OCI-LY1 (cell line): ENCODE measurements around the gene ITSN1.

Experiments used
- H2AFZ ChIP-seq: fragments of 200-600 bp; sonication (generic), shearing (Covaris generic); 2 replicates; pipeline ENCODE4 v1.6.0; 2014; ENCODE audit warnings: antibody characterized with exemption, mild to moderate bottlenecking, low read length
- H3F3A ChIP-seq: fragments of 200-600 bp; sonication (generic), shearing (Covaris generic); 2 replicates; pipeline ENCODE4 v1.6.0; 2014; ENCODE audit warnings: mild to moderate bottlenecking, antibody characterized with exemption, low read length, moderate library complexity; ENCODE audit not compliant: insufficient read depth
- H3K27ac ChIP-seq: fragments of 200-600 bp; sonication (generic); 2 replicates; pipeline ENCODE4 v1.5.1; 2014; ENCODE audit warnings: low read length, mixed run types, mild to moderate bottlenecking, low read depth; ENCODE audit not compliant: poor library complexity, severe bottlenecking
- H3K27me3 ChIP-seq: fragments of 200-600 bp; sonication (generic); 2 replicates; pipeline ENCODE4 v1.6.0; 2014; ENCODE audit warnings: antibody characterized with exemption, mild to moderate bottlenecking, low read length, moderate library complexity; ENCODE audit not compliant: insufficient read depth
- H3K36me3 ChIP-seq: fragments of 200-600 bp; sonication (generic); 2 replicates; pipeline ENCODE4 v1.6.1; 2014; ENCODE audit warnings: mild to moderate bottlenecking, antibody characterized with exemption, low read length, moderate library complexity, mixed read lengths; ENCODE audit not compliant: insufficient read depth
- H3K4me1 ChIP-seq: fragments of 200-600 bp; sonication (generic); 2 replicates; pipeline ENCODE4 v1.5.1; 2014; ENCODE audit warnings: mild to moderate bottlenecking, low read length, moderate library complexity; ENCODE audit not compliant: insufficient read depth, severe bottlenecking
- H3K4me2 ChIP-seq: fragments of 200-600 bp; sonication (generic), shearing (Covaris generic); 2 replicates; pipeline ENCODE4 v1.6.1; 2014; ENCODE audit warnings: low read length
- H3K4me3 ChIP-seq: fragments of 200-600 bp; sonication (generic); 2 replicates; pipeline ENCODE4 v1.5.1; 2014; ENCODE audit warnings: low read length, low read depth, mild to moderate bottlenecking, mixed read lengths; ENCODE audit not compliant: poor library complexity, severe bottlenecking
- H3K79me2 ChIP-seq: fragments of 200-600 bp; shearing (Covaris generic); 2 replicates; pipeline ENCODE4 v1.6.1; 2016; ENCODE audit warnings: mixed run types, low read length, mixed read lengths; ENCODE audit not compliant: insufficient read depth
- H3K9ac ChIP-seq: fragments of 200-600 bp; sonication (generic), shearing (Covaris generic); 2 replicates; pipeline ENCODE4 v1.6.1; 2014; ENCODE audit warnings: mild to moderate bottlenecking, low read length, mixed read lengths
- H3K9me2 ChIP-seq: fragments of 200-600 bp; sonication (generic), shearing (Covaris generic); 2 replicates; pipeline ENCODE4 v1.6.1; 2014; ENCODE audit warnings: low read depth, mild to moderate bottlenecking, low read length, mixed read lengths
- H3K9me3 ChIP-seq: fragments of 200-600 bp; shearing (Covaris generic); 2 replicates; pipeline ENCODE4 v1.6.1; 2014; ENCODE audit warnings: low read length, mixed read lengths
- H4K20me1 ChIP-seq: fragments of 200-600 bp; sonication (generic), shearing (Covaris generic); 2 replicates; pipeline ENCODE4 v1.6.0; 2016; ENCODE audit warnings: mild to moderate bottlenecking, low read length; ENCODE audit not compliant: insufficient read depth
- EZH2 ChIP-seq: fragments of 200-600 bp; sonication (generic), shearing (Covaris generic); IDR thresholded peaks from 2 replicates; pipeline ENCODE4 v1.8.0; 2017; ENCODE audit warnings: borderline replicate concordance, mixed run types, mild to moderate bottlenecking, antibody characterized with exemption, low read length, moderate library complexity, mixed read lengths
- TF ChIP-seq, protein P1 (sequence below): fragments of 200-600 bp; sonication (generic), shearing (Covaris generic); IDR thresholded peaks from 2 replicates; pipeline ENCODE4 v1.5.1; 2017; ENCODE audit warnings: mild to moderate bottlenecking, antibody characterized with exemption, low read length, moderate library complexity, mixed read lengths

ITSN1 gene

DNA sequence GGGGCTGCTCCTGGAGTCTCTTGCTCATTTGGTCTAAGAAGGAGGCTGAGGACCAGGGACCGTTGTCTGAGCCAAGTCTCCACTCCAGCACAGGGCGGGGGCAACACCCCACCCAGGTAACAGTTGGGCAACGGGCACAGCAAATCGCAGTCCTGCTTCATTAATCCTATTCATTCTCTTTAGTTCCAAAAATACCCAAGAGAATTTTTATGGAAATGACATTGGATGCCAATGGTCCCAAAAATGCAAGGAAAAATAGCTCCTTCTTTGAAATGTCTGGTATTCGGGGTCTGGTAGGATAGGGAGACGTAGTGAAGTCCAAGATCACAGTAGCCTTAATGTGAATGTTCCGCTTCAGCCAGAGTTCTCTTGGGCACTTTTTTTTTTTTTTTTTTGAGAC is 199.3 kb downstream of the ITSN1 start:
- H3K9me3 ChIP-seq, result no peaks in the 10 kb centered on the region
- no peak for TF ChIP-seq EZH2
- TF ChIP-seq, protein P1, sequence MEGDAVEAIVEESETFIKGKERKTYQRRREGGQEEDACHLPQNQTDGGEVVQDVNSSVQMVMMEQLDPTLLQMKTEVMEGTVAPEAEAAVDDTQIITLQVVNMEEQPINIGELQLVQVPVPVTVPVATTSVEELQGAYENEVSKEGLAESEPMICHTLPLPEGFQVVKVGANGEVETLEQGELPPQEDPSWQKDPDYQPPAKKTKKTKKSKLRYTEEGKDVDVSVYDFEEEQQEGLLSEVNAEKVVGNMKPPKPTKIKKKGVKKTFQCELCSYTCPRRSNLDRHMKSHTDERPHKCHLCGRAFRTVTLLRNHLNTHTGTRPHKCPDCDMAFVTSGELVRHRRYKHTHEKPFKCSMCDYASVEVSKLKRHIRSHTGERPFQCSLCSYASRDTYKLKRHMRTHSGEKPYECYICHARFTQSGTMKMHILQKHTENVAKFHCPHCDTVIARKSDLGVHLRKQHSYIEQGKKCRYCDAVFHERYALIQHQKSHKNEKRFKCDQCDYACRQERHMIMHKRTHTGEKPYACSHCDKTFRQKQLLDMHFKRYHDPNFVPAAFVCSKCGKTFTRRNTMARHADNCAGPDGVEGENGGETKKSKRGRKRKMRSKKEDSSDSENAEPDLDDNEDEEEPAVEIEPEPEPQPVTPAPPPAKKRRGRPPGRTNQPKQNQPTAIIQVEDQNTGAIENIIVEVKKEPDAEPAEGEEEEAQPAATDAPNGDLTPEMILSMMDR, result no peak
- H3K4me3 ChIP-seq, result no peak overlapping the region
- no peaks in the 10 kb centered on the region; the same call in 1 of the 2 replicates for H3K36me3 ChIP-seq
- no peaks in the 10 kb centered on the region for H4K20me1 ChIP-seq
- no peak overlapping the region for H3K27ac ChIP-seq
- H3K4me2 ChIP-seq, result no peak overlapping the region
- H3K9me2 ChIP-seq, result no peaks in the 10 kb centered on the region
- H3K27me3 ChIP-seq, result no peaks in the 10 kb centered on the region; the same call in 1 of the 2 replicates
- H3F3A ChIP-seq, result no peaks in the 10 kb centered on the region
- no peaks in the 10 kb centered on the region for H3K4me1 ChIP-seq
- no peaks in the 10 kb centered on the region for H3K79me2 ChIP-seq
- H3K9ac ChIP-seq, result no peak overlapping the region
- H2AFZ ChIP-seq, result no peak overlapping the region

DNA sequence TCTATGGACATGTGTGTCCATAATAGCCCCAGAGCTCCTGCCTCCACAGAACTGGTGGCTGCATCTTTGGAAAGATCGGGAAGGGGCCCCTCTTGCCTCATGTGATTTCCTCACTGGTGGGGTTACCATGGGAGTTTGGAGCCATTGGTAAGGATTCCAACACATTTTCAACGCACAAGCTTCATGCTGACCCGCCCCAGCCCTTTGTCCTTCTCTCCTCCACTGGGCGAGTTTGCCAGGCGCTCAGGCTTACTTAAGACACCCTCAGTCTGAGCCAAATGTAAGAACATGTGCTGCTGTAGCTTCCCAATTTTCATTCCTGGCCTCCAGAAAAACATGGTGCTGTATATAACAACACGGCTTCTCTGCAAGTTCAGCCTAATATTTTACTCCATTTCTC is 200.9 kb downstream of the ITSN1 start:
- no peaks in the 10 kb centered on the region for H3F3A ChIP-seq
- no peak overlapping the region for H2AFZ ChIP-seq
- H3K4me3 ChIP-seq, result no peak overlapping the region
- no peak overlapping the region for H3K27ac ChIP-seq
- H4K20me1 ChIP-seq, result no peaks in the 10 kb centered on the region
- H3K9me3 ChIP-seq, result no peaks in the 10 kb centered on the region
- no peaks in the 10 kb centered on the region for H3K79me2 ChIP-seq
- H3K4me1 ChIP-seq, result peaks cover 5% of the 10 kb centered on the region
- H3K36me3 ChIP-seq, result no peaks in the 10 kb centered on the region; the same call in 1 of the 2 replicates
- TF ChIP-seq, protein P1, result no peak
- no peak for TF ChIP-seq EZH2
- no peaks in the 10 kb centered on the region; the same call in 1 of the 2 replicates for H3K27me3 ChIP-seq
- no peak overlapping the region for H3K4me2 ChIP-seq
- H3K9me2 ChIP-seq, result no peaks in the 10 kb centered on the region
- no peak overlapping the region for H3K9ac ChIP-seq

DNA sequence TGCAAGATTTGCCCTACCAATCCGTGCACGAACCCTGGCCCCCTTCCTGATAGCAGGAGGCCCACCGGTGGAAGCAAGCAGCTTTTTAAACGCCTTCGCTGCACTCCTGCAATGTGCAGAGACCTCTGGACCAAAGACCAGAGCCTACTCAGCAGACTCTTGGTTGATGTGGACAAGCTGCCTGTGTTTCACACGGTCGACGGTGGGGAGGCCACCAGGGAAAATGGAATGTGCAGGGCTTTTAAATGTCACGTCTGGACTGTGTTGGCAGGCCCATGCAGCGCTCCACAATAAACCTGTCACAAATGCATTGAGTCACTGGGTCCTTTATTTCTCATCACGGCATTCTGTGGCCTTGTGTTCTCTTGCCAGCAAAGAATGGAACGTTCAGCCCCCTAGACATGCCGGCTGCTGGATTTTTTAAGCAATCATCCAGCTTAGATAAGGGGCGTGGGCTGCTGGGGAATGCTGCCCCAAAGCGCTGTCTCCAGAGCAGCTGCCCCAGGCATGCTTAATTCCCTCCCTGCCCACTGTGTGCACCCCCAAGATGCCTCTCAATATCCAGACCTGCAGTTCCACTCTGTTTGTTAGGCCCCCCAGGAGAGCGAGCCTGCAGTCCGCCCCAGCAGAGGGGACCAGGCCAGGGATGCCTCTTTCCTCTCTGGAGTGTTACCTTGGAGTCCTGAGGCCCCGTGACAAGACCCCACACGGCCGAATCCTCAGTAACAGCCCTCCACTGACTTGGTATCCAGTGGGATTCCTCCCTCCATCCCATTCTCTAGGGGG is 202.0 kb downstream of the ITSN1 start:
- TF ChIP-seq EZH2, result no peak
- TF ChIP-seq, protein P1, result no peak
- H3K9me2 ChIP-seq, result no peaks in the 10 kb centered on the region
- no peak overlapping the region for H3K4me3 ChIP-seq
- H3K9me3 ChIP-seq, result no peaks in the 10 kb centered on the region
- H2AFZ ChIP-seq, result no peak overlapping the region
- no peak overlapping the region for H3K27ac ChIP-seq
- H3K36me3 ChIP-seq, result no peaks in the 10 kb centered on the region; the same call in 1 of the 2 replicates
- no peaks in the 10 kb centered on the region; the same call in 1 of the 2 replicates for H3K27me3 ChIP-seq
- H3K9ac ChIP-seq, result no peak overlapping the region
- H3K4me2 ChIP-seq, result no peak overlapping the region
- peaks cover 12% of the 10 kb centered on the region for H3K4me1 ChIP-seq
- no peaks in the 10 kb centered on the region for H4K20me1 ChIP-seq
- H3F3A ChIP-seq, result no peaks in the 10 kb centered on the region
- H3K79me2 ChIP-seq, result no peaks in the 10 kb centered on the region
